ENCODE data around the gene MON1A.
A peak's percentile ranks its signal among the peaks of the same experiment; 100 is the strongest.
"Not testable (repeated sequence)": the region's sequence is repeated elsewhere in the genome, so short reads cannot be mapped to it uniquely, and the experiment has no call there.

MON1A gene

GRCh38 chr3:49917806-49918590 lies 11.6 kb downstream of the MON1A start:
- not testable (repeated sequence) for H3K27ac ChIP-seq (ENCODE audit: low read depth, low read length); H3K36me3 ChIP-seq (ENCODE audit: insufficient read depth, low read length); H3K79me2 ChIP-seq (ENCODE audit: control insufficient read depth, insufficient read depth, low read length, unreplicated experiment); H3K27me3 ChIP-seq (ENCODE audit: insufficient read depth, low read length); H3K4me1 ChIP-seq (ENCODE audit: control insufficient read depth, insufficient read depth, low read length, unreplicated experiment); H3K4me3 ChIP-seq (ENCODE audit: low read depth, low read length); H2AFZ ChIP-seq (ENCODE audit: low read length, unreplicated experiment)

- H3K4me1 ChIP-seq (ENCODE audit: control insufficient read depth, insufficient read depth, low read length, unreplicated experiment): no peaks in the 10 kb centered on the region
- H3K27me3 ChIP-seq (ENCODE audit: insufficient read depth, low read length): no peaks in the 10 kb centered on the region
- H3K27ac ChIP-seq (ENCODE audit: low read depth, low read length): no peak overlapping the region
- no peak overlapping the region for H2AFZ ChIP-seq (ENCODE audit: low read length, unreplicated experiment)
- no peaks in the 10 kb centered on the region for H3K79me2 ChIP-seq (ENCODE audit: control insufficient read depth, insufficient read depth, low read length, unreplicated experiment)
- no peak overlapping the region for H3K4me3 ChIP-seq (ENCODE audit: low read depth, low read length)
- H3K36me3 ChIP-seq (ENCODE audit: insufficient read depth, low read length): no peaks in the 10 kb centered on the region
These were observed 12.9 kb downstream of the MON1A start for GRCh38 chr3:49916686-49917085.

DNA sequence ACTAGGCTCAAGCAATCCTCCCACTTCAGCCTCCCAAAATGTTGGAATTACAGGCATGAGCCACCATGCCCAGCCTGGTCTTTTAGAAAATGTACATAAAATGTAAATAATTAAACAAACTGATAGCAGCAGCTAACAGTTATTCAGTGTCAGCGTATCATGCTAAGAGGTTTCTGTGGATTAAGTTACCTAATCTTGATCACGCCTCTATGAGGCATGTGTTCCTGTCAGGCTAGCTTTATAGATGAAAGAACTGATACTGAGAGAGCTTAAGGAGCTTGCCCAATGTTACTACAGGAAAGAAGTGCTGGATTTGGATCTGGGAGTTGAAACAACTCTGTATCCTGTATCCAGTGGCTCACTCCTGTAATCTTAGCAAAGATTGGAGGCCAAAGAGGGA lies 14.7 kb downstream of the MON1A start:
- H3K36me3 ChIP-seq (ENCODE audit: insufficient read depth, low read length): no peaks in the 10 kb centered on the region
- no peak overlapping the region for H3K27ac ChIP-seq (ENCODE audit: low read depth, low read length)
- no peak overlapping the region for H3K4me3 ChIP-seq (ENCODE audit: low read depth, low read length)
- no peaks in the 10 kb centered on the region for H3K4me1 ChIP-seq (ENCODE audit: control insufficient read depth, insufficient read depth, low read length, unreplicated experiment)
- no peaks in the 10 kb centered on the region for H3K79me2 ChIP-seq (ENCODE audit: control insufficient read depth, insufficient read depth, low read length, unreplicated experiment)
- H2AFZ ChIP-seq (ENCODE audit: low read length, unreplicated experiment): no peak overlapping the region
- no peaks in the 10 kb centered on the region for H3K27me3 ChIP-seq (ENCODE audit: insufficient read depth, low read length)

GRCh38 chr3:49912881-49913281 lies 16.7 kb downstream of the MON1A start:
- Histone ChIP-seq H2AFZ (ENCODE audit: low read length, unreplicated experiment) (no peak overlapping the region), H3K27me3 (ENCODE audit: insufficient read depth, low read length) (no peaks in the 10 kb centered on the region), H3K79me2 (ENCODE audit: control insufficient read depth, insufficient read depth, low read length, unreplicated experiment) (no peaks in the 10 kb centered on the region), H3K36me3 (ENCODE audit: insufficient read depth, low read length) (no peaks in the 10 kb centered on the region), H3K4me1 (ENCODE audit: control insufficient read depth, insufficient read depth, low read length, unreplicated experiment) (no peaks in the 10 kb centered on the region), H3K4me3 (ENCODE audit: low read depth, low read length) (no peak overlapping the region), H3K27ac (ENCODE audit: low read depth, low read length) (no peak overlapping the region)

- Histone ChIP-seq H3K4me1 (ENCODE audit: control insufficient read depth, insufficient read depth, low read length, unreplicated experiment) (no peaks in the 10 kb centered on the region), H3K36me3 (ENCODE audit: insufficient read depth, low read length) (no peaks in the 10 kb centered on the region), H3K79me2 (ENCODE audit: control insufficient read depth, insufficient read depth, low read length, unreplicated experiment) (no peaks in the 10 kb centered on the region), H2AFZ (ENCODE audit: low read length, unreplicated experiment) (no peak overlapping the region), H3K4me3 (ENCODE audit: low read depth, low read length) (no peak overlapping the region), H3K27me3 (ENCODE audit: insufficient read depth, low read length) (no peaks in the 10 kb centered on the region), H3K27ac (ENCODE audit: low read depth, low read length) (no peak overlapping the region)
These were observed 18.0 kb downstream of the MON1A start for GRCh38 chr3:49911611-49912010.

DNA sequence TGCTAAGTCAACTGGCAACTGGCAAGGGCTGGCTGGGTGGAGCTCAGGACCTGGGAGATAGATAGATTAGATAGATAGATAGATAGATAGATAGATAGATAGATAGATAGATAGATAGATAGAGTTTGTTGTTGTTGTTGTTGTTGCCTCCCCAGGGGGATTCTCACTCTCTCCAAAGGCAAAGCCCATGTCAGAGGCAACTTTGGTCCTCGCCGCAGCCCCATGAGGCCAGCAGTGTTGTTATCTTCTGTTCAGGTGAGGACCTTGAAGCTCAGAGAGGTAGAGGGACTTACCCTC lies 18.5 kb downstream of the MON1A start:
- Histone ChIP-seq H3K36me3 (ENCODE audit: insufficient read depth, low read length) (no peaks in the 10 kb centered on the region), H3K27me3 (ENCODE audit: insufficient read depth, low read length) (no peaks in the 10 kb centered on the region), H3K4me3 (ENCODE audit: low read depth, low read length) (no peak overlapping the region), H2AFZ (ENCODE audit: low read length, unreplicated experiment) (no peak overlapping the region), H3K4me1 (ENCODE audit: control insufficient read depth, insufficient read depth, low read length, unreplicated experiment) (peaks cover under 1% of the 10 kb centered on the region), H3K79me2 (ENCODE audit: control insufficient read depth, insufficient read depth, low read length, unreplicated experiment) (no peaks in the 10 kb centered on the region), H3K27ac (ENCODE audit: low read depth, low read length) (no peak overlapping the region)

DNA sequence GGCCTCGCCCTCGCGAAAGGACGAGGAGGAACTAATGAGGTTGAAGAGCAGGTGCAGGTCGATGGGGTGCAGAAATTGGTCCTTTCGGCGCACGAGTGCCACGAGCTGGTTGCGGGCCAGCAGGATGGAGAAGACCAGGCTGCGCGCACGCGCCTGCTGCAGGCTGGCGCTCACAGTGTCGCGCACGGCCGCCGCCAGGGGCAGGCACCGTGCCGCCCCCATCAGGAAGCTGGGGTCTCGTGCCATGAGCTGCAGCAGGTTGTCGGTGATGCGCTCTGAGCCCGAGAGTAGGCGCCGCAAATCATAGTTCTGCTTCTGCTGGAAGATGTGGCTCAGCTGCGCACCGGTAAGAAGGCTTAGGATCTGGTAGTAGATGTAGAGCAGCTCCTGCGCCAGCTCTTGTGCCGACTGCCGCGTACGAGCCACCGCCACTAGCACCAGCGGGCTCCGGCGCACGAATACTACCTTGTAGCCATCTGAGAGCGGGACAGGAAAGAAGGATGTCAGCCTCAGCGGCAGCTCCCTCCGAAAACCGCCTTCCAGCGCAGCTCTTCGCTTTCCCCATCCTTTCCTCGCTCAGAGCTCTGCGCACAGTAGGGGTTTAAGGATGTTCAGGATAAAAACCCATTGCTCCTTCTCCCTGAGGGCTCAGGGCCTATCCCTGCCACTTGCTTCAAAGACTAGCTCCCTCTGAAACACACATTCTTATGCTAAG lies 19.0 kb downstream of the MON1A start:
- Histone ChIP-seq H3K4me3 (ENCODE audit: low read depth, low read length) (no peak overlapping the region), H2AFZ (ENCODE audit: low read length, unreplicated experiment) (no peak overlapping the region), H3K36me3 (ENCODE audit: insufficient read depth, low read length) (no peaks in the 10 kb centered on the region), H3K4me1 (ENCODE audit: control insufficient read depth, insufficient read depth, low read length, unreplicated experiment) (peaks cover 5% of the 10 kb centered on the region), H3K27me3 (ENCODE audit: insufficient read depth, low read length) (no peaks in the 10 kb centered on the region), H3K79me2 (ENCODE audit: control insufficient read depth, insufficient read depth, low read length, unreplicated experiment) (no peaks in the 10 kb centered on the region), H3K27ac (ENCODE audit: low read depth, low read length) (no peak overlapping the region)

DNA sequence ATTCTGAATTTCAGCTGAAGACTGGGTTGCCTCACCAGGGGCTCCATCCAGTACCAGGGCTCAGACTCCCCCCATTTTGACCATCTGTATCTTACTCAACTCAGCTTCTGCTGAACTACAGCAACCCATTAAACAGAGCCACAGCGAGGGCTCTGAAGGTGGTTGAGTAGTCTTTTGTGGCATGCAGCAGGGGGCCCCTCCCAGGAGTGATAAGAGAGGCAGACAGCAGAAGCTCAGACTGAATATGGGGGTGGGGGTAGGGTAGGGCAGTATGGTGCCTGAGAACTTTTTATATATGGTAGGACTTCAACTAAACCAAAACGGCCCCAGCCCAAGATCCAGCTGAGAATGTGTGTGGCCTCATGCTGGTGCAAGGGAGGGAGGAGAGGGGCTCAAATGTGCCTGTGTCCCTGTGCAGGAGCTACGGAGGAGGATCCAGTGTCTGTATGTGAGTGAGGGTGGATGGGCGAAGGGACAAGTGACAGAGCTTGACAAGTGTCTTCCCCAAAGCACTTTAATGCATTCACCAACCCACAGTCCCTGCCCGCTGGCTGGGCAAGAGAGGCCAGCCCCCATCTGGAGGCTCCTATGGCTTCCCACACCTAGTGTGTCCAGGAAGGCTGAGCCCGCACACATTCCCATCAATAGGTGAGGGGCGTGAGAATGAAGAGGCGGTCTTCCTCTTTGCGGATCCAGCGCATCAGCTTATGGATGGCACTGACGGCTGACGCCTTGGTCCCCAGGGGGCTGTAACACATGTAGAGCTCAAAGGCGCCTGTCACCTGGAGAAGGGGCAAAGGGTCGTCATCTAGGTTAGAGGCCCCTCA lies 21.0 kb downstream of the MON1A start:
- H2AFZ ChIP-seq (ENCODE audit: low read length, unreplicated experiment): no peak overlapping the region
- no peaks in the 10 kb centered on the region for H3K79me2 ChIP-seq (ENCODE audit: control insufficient read depth, insufficient read depth, low read length, unreplicated experiment)
- no peak overlapping the region for H3K4me3 ChIP-seq (ENCODE audit: low read depth, low read length)
- H3K27me3 ChIP-seq (ENCODE audit: insufficient read depth, low read length): no peaks in the 10 kb centered on the region
- H3K36me3 ChIP-seq (ENCODE audit: insufficient read depth, low read length): no peaks in the 10 kb centered on the region
- H3K4me1 ChIP-seq (ENCODE audit: control insufficient read depth, insufficient read depth, low read length, unreplicated experiment): peaks cover 5% of the 10 kb centered on the region
- no peak overlapping the region for H3K27ac ChIP-seq (ENCODE audit: low read depth, low read length)

DNA sequence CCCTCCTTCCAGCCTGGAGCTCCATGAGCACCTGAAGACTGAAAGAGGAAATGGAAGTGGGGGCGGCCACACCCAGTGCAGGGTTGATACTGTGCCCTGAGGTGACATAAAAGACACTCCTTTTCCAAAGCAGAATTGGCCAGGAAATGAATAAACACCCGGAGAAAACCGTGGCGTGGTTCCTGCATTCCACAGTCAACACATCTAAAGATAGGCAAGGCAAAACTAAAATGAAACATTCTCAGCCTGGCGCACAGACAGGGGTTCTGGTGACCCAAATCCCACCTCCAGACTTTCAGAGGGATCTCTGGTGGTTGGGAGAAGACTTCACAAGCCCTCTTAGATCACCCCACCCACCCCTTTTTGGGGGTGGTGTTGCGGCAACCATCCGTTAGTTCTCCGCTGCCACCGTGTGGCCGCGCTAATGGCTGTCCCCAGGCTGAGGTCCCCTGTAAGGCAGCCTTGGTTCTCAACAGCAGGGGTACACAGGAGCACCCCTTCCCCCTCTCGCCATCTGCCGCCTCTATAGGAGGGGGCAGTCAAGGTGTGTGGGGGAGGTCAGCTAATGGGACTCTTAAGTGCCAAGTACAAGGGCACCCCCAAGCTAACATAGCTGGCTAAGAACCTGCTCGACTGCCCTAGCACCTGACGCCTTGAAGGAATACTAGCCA lies 23.4 kb downstream of the MON1A start:
- peaks cover 9% of the 10 kb centered on the region for H3K4me1 ChIP-seq (ENCODE audit: control insufficient read depth, insufficient read depth, low read length, unreplicated experiment)

DNA sequence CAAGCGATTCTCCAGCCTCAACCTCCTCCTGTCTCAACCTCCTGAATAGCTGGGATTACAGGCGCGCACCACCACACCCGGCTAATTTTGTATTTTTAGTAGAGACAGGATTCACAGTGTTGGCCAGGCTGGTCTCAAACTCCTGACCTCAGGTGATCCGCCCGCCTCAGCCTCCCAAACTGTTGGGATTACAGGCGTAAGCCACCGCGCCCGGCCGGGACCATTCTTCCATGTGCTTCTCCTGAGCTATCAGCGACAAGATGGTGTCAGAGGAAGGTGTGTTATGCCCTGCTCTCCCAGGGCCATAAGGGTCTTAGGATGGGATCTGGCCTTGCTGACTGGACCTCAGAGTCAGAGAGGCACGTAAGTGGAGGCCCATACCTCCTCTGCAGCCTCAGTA lies 25.2 kb downstream of the MON1A start:
- not testable (repeated sequence) for H3K27ac ChIP-seq (ENCODE audit: low read depth, low read length); H3K4me3 ChIP-seq (ENCODE audit: low read depth, low read length)

More for the DNA sequence above, 23.4 kb downstream of the MON1A start:
- H2AFZ ChIP-seq (ENCODE audit: low read length, unreplicated experiment): peak overlapping the region; percentile 17
- peak overlapping the region; percentile 61 for H3K4me3 ChIP-seq (ENCODE audit: low read depth, low read length)
- no peaks in the 10 kb centered on the region for H3K27me3 ChIP-seq (ENCODE audit: insufficient read depth, low read length)
- no peaks in the 10 kb centered on the region for H3K79me2 ChIP-seq (ENCODE audit: control insufficient read depth, insufficient read depth, low read length, unreplicated experiment)
- no peak overlapping the region for H3K27ac ChIP-seq (ENCODE audit: low read depth, low read length)
- no peaks in the 10 kb centered on the region for H3K36me3 ChIP-seq (ENCODE audit: insufficient read depth, low read length)

More for the DNA sequence above, 25.2 kb downstream of the MON1A start:
- not testable (repeated sequence) for H3K79me2 ChIP-seq (ENCODE audit: control insufficient read depth, insufficient read depth, low read length, unreplicated experiment); H3K27me3 ChIP-seq (ENCODE audit: insufficient read depth, low read length); H3K36me3 ChIP-seq (ENCODE audit: insufficient read depth, low read length); H2AFZ ChIP-seq (ENCODE audit: low read length, unreplicated experiment)
- peaks cover 22% of the 10 kb centered on the region for H3K4me1 ChIP-seq (ENCODE audit: control insufficient read depth, insufficient read depth, low read length, unreplicated experiment)

All from ACC112 (cell line).